CD4-positive, alpha-beta T cell treated with Interleukin-17A for 4 hours (primary cell): ENCODE results near the gene ADA.
"Not testable (repeated sequence)": the region's sequence is repeated elsewhere in the genome, so short reads cannot be mapped to it uniquely, and the experiment has no call there.

ENCODE experiments used
- DNase-seq: peaks from one replicate; pipeline ENCODE4 v3.0.0-alpha.2; 2020; ENCODE audit warnings: mixed read lengths

The ADA gene

DNA sequence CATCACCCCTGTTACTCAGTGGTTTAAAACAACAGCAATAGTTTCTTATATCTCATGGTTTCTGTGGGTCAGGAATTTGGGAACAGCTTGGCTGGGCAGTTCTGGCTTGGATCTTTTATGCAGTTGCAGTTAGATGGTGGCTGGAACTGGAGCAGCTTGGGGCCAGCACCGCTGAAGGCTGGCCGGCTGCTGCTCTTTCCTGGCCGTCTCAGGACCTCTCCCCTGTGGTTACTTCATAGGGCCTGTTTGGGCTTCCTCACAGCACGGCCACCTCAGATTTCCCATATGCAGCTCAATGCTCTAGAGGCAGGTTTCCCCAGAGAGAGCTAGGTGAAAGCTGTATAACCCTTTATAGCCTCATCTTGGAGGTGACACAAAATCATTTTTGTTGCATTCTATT lies 53.6 kb downstream of the ADA start:
- DNase-seq: no peak

DNA sequence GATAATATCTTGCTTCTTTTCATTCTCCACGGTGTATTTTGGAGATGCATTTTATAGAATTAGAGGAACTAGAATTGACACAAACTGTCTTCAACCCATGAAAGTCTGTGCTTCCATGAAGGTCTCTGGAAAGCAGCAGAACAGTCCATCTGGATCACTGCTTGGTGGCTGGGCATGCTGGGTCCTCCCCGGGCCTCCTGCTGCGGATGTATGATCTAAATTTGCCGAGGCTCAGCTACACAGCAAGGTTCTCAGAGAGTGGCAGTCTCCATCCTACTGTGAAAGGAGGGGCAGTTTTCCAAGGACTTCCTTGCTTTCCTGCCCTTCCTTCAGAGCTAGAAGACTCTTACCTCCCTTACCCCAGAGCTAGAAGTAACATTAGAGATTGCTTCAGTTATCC lies 54.0 kb downstream of the ADA start:
- no peak for DNase-seq

DNA sequence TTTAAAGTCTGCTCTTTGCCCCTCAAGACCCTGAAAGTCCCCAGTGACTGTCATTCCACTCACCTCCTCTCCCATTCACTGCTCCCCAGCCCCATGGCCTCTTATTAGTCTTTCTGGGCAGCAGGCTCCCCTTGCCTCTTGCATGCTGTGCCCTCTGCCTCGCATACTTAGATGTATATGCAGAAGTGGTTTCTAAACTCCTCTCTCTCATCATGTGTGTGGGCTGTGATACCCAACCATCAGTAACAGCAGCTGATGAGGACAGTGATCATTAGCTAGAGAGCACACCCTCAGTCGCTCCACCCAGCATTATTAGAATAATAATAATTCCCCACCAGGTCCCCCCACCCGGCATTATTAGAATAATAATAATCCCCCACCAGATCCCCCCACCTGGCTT lies 54.6 kb downstream of the ADA start:
- DNase-seq: no peak

DNA sequence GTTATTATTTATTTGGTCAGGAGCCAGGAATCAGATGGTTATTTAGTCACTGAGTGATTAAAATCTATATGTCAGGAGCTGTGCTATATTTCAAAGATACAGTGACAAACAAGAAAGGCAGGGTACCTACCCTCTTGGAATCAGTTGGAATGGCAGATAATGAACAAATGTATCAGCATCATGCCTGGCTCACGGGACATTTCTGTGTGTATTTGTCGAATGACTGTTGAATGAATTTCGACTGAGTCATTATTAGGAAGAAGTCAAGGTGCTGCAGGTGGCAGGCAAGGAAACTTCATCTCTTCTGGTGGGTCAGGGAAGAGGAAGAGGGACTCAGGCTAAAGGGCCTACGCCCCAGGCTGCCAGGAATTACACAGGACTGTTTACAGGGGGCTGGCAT lies 55.5 kb downstream of the ADA start:
- DNase-seq: no peak

DNA sequence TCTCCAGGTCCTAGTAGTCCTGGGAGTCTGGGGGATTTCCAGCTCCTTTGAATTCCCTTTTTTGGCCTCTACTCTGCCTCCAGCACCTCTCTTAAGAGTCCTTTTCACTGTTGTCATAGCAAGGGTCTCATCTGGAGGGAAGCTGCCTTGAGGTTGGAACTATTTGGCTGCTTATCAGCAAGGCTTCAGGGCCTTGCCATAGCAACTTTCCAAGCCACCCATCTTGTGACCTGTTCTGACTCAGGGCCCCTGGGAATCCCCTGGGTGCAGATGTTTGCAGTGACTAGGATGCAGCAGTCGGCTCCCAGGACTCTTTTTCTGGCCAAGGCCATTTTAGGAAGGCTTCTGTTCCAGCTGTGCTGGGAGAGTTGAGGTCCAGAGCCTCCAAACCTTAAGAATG lies 56.8 kb downstream of the ADA start:
- no peak for DNase-seq

DNA sequence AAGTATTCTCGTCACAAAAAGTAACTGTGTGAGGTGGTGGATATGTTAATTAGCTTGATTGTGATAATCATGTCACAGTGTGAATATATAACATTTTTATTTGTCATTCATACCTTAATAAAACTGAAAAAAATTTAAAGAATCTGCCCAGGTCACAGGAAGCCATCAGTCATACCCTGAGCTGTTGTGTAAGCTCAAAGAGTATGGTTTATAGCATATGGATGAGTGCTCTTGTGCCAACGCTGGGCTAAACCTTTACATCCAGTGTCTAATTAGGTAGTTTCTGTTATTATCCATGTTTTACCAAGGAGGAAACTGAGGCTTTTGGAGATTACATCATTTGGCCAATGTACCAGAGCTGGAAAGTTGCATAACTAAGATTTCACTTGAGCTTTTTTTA lies 57.7 kb downstream of the ADA start:
- DNase-seq: no peak

DNA sequence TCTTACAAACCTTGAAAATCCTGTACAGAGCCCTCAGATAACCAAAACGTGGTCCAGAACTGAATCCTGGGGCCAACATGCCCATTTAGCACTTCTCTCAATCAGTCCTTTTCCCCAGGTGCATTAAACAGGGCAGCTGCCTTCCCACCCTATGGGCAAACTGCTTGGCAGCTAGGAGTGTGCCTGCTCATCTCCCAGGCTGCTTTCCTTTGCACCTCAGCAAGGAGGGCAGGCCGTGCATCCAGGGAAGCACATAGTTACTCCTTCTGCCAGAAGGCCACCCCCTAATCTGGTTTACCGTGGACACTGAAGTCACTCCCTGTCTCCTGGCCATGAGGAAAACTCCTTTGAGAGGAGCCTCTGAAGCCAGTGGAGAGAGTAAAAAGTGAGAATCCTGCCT lies 59.1 kb downstream of the ADA start:
- DNase-seq: no peak

DNA sequence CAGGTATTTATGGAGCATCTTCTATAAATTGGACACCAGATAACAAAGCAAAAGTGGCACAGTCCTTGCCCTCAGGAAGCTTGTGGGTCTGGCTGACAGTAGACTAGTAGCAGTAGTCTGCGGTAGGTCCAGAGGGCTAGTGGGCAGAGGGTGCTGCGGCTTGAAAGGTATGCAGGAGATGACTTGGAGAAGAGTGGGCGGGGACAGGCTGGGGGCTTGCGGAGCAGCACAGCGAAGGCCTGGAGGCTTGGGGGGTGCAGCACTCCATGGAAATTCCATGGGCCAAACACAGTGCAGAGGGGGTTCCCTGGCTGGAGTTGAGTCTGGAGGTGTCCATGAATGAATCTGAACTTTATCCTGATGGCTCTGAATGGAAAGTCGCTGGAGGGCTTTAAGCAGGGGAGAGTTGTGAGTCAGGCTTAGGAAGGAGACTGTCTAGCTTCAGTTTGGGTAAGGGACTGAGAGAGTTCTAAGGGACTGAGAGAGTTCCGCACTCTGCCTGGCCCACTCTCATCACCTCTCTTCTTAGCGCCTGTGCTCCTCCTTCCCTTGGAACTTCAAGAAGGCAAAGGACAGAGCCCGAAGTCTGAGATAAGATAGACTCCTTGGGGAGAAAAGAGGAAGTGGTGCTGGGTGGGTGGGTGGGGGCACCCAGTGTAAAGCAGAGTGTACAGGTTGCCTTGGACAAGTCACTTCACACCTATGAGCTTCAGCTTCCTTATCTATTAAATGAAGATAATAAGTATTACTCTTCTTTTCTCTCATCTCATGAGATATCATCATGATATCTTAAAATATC lies 60.3 kb downstream of the ADA start:
- DNase-seq: no peak

DNA sequence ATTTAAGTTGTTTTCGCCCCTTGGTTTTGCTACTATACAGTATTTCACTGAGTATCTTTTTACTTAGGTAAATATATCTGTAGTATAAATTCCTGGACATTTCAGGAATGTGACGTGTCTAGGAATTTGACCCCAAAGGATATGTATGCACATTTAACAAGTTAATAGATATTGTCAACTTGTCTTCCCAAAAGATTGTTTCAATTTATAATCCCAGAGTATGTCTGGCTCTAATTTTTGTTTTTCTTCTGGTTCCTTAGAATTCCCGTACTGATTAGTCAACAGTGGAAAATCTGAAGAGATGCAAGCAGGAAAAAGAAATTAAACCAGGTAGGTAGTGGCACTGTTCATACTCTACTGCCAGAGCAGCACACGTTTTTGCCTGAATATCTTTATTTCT lies 62.0 kb downstream of the ADA start:
- no peak for DNase-seq

DNA sequence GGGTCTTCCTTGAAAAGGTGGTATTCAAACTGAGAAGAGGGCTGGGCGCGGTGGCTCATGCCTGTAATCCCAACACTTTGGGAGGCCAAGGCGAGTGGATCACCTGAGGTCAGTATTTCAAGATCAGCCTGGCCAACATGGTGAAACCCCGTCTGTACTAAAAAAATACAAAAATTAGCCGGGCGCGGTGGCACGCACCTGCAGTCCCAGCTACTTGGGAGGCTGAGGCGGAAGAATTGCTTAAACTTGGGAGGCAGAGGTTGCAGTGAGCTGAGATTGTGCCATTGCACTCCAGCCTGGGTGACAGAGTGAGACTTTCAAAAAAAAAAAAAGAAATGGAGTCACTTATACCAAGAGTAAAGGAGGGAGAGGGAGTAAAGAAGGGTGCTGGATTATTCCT lies 63.2 kb downstream of the ADA start:
- DNase-seq: not testable (repeated sequence)

DNA sequence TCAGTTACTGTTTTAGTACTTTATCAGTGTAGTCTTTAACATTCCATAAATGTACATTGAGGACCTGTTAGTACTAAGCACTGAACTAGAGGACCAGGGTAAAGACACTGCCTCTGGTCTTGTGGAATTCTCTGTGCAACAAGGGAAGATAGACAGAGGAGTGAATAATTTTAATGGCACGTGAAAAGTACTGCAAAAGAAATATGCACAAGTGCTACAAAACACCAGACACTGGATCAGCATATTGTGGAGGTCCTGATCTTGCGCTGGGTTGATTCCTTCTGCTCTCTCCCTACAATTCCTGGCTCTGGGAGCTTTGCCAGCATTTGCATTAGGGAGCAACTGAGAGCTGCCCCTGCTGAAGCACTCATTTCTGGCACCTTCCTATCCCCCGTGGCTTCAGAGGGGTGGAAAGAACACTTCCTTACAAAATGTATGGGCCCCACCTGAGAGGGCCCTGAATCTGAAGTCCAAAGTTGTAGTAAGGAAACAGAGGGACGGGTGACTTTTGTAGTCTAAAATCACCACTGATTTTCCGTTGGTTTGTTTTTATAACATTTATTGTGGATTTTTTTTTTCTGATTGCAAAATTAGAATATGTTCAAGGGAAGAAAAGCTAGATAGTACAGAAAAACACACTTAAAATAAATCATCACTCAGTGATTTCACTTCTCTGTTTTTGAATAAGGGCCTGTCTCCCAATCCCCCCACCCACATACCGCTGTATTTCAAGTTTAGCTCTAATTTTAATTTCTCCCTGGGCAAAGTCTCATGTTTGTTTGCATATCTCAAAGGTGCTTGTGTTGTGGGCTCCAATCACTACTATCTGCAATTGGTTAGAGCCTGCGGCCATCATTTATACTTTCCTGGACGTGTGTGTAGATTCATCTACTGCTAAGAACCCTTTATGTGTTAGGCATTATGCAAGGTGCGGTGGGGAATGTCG lies 64.2 kb downstream of the ADA start:
- no peak for DNase-seq

DNA sequence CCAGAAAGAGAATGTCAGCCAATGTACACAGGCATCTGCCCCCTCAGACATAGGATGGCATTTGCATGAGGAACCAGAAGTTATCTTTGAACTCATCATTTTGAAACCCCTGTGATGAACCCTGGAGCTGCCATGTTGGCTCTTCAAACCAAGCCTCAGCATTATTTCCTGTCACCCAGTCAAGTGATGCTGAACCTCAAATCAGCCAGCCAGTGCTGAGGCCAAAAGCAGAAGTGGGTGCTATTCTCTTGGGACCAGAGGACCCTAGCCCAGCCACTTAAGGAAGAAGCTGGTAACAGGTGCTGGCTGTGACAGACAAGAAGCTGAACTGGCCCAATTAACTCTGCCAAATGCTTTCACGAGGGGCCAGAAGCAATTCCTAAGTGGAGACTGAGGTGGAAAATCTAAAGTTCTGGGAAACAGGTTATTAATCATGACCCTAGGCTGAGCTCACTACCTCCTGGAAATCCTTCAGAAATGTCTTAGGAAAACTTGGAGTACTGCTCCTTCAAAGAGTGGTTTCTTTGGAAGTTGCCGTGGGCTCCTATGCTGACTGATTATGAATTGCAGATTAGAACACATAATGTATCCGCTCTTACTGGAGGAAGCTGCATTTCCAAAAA lies 65.1 kb downstream of the ADA start:
- no peak for DNase-seq

DNA sequence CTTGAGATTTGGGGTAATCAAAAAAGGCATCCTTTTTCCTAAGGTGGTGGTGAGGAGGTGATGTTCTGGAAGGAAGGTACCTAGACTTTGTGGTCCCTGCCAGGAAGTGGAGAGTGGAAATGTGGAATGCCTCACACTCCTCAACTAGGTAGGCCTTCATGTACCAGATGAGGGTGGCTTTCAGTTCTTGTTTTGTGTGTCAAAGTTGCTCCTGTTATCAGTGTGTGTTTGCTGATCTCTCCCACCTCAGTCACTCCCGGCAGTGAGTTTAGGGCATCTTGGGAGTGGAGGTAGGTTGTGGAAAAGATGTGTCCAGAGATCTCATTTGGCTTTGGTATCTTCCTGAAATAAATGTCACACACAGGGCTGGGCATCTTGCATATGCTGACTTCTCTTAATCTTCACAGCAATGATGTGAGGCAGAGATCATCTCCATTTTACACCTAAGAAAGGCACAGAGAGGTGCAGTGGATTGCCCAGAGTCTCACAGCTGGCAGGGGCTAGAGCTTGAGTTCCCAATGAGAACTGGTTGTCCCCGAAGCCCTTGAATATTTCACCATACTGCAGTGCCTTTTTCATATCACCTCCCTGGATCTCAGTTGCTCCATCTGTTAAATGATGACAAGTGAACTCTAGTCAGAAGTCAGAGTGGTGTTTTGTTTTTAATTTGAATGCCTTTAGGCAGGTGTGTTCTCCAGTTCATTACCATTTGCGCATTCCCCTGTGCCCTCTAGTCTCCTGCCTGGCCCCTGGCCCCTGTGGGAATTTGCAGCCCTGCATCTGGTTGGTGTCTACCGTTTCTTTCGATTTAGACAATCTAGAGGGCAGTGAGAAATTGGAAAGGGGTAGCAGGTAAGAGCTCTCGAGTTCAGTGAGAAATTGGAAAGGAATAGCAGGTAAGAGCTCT lies 66.2 kb downstream of the ADA start:
- DNase-seq: no peak

DNA sequence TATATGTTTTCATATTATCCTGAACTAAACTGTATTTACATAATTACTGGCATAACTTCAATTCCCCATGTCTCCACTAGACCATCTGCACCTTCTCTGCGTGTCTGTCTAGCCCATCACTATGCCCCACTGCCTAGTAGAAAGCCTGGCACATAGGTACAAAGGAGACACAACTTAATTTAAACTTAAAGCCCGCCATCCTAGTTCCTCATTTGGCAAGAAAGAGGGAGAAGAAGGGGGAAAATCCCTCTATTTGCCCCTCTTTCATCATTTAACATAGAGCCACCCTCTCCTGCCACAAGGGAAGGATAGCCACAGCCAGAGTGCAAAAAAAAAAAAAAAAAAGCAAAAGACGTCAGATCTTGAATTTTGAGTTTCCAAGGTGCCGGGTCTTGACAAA lies 67.3 kb downstream of the ADA start:
- no peak for DNase-seq

DNA sequence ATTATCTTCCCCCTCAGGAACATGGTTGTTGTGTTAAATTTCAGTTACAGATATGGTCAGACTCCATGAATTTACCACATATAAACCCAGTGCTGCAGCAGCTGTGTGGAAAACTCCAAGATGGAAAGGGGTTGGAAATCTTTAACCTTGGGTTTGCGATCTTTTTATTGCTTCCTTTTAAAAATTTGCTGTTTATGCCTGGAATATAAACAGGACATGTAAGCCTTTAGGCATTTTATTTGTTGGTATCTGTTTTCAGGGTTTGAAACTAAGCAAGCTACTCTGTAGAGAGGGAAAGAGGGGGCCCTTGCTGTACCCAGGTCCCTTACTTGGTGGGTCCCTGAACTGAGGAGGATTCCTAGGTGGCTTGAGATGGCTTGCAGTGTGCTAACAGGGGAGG lies 68.3 kb downstream of the ADA start:
- no peak for DNase-seq

DNA sequence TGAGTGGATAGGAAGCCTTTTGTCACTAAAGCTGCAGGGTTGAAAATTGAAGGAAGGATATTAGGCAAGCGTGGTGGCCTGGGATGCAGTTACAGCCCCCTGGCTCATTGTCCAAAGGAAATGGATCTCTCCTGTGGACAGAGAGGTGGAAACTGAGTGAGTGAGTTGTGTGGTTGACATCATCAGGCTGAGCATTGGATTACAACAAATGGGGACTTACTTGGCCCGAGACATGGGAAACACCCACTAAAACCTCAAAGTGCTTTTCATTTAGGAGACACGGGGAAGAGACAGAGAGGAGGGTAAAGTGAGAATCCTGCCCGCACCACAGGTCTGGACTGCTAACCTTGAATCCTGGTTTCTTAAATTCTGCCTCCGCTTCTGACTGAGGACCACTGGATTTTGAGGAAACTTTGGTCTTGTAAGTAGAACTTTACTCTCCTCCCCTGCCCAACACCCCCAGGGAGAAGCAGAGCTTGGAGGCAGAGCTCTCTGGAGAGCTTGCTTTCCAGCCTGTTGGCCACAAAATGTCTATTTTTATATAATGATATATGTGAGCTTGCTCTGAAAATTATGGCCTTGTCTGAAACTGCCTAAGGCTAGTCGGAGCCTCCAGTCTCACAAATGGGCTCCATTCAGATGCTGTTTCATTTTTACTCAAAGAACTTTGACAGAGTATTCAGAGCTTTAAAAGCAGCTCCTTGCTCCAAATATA lies 69.0 kb downstream of the ADA start, which contains the start of gene PKIG:
Gene PKIG, plus strand, starts transcription at position 269 of the 715 bp plus-strand sequence. CDS start 31,978 bp downstream, outside the sequence.
- DNase-seq: no peak

DNA sequence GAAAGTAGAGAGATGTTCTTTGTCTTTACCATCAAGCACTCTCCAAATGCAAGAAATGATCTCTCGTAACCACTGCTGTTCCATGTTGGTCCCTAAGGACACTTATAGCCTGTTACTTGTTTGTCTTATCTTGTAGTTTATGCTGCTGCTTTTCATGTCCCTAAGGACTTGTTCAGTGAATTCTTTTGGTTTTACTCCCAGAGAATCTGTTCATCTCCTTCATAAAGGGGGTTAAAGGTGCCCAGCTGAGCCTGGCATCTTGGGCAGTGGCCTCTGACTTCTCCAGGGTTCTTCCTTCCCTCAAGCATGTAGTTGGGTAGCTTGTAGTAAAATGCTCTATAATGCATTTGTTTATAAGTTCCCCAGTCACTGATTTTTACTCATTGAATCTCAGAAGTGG lies 70.0 kb downstream of the ADA start:
- DNase-seq: no peak

DNA sequence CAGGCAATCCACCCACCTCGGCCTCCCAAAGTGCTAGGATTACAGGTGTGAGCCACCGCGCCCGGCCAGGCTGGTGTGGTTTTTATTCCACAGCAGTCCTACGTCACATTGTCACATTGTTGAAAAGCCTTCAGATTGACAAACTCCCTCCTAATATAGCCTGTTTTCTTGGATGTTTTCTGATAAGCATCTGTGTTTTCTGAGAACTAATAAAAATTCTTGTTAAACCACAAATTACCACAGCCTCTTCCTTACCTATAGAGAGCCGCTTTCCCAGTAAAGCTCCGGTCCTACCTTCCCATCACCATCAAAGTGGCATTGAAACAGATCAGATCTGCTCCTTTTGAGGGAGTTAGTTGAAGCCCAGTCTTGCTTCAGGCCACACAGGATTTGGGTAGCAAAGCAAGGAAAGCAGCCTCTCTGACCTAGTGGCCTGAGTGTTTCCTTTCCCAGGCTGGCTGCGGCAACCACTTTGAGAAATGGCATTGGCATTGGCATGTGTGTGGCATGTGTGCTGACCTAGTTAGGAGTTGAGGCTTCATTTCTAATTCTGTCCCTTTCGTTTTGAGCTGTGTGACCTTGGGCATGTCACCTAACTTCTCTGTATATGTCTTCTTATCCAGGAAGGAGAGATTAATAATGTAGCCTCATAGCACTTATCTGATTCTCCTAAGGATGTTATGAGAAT lies 70.8 kb downstream of the ADA start:
- DNase-seq: no peak

DNA sequence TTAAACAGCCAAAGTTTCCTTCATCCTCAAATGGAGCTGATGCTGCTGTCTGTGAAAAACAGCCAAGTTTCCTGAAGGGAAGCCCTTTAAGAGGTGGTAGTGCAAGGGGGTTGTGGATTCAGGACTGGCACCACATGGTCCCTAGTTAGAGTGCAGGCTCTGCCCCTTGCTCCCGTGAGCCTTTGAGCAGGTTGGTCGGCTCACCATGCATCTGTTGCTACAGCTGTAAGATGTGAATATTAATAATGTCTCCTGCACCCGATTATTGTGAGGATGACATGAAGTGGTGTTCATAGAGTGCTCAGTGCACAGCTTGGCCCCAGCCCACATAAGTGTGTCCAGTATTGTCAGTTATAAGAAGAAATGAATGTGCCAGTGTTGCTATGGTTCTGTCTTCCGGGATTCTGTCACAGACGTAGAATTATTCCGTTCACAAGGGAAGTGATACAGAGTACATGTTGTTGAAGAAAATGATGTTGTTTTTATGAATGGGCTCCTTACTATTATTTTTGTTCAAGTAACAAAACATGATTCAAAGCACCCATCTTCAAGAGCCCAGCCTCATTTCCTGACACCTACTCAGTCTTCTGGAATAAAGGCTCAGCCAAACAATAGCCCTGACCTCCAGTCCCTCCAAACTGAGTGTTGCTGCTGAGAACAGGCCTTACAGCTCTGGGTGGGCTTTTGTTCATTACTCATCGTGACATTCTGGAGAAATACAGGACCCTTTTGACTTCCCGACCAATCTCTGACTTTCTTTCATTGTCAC lies 72.0 kb downstream of the ADA start:
- DNase-seq: no peak

DNA sequence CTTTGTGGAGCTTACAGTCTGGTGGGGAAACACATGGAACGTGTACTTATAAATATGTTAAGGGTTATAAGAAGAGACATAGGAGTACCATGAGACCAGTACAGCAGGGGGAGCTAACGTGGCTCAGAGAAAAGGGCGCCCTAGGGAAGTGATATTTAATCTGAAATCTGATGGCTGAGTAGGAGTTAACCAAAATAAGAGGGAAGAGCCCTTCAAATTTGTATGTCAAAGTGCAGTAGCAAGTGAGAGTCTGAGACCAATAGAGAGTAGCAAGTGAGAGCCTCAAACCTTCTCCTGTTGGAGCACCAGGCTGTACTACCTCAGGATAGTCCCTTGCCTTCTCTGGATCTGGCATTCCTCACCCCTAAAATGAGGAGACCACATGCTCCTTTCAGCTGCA lies 75.2 kb downstream of the ADA start:
- peak; percentile 15 for DNase-seq
